Hair follicle dermal papilla cell (primary cell): ENCODE data around the gene LDLRAD1. TPM values are rescaled to one million over a fixed set of nuclear protein-coding genes. Genes with fewer than 3 reads are reported as not detected.

ENCODE experiments used
- total RNA-seq: library from RNA; depleted of rRNA; stranded (reverse); fragments of >200 nt; gene quantifications from 2 replicates; pipeline ENCODE4 v1.2.3, GENCODE V29; 2012

Gene LDLRAD1, protein sequence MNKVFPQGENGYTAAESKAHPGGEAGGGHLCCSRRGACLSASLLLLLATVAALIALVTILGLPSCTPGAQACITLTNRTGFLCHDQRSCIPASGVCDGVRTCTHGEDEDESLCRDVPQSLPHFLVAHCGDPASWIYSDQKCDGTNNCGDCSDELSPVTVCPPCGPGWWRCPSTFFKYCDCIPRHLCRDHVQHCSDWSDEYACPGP
- not detected in 2 replicates for total RNA-seq

DNA sequence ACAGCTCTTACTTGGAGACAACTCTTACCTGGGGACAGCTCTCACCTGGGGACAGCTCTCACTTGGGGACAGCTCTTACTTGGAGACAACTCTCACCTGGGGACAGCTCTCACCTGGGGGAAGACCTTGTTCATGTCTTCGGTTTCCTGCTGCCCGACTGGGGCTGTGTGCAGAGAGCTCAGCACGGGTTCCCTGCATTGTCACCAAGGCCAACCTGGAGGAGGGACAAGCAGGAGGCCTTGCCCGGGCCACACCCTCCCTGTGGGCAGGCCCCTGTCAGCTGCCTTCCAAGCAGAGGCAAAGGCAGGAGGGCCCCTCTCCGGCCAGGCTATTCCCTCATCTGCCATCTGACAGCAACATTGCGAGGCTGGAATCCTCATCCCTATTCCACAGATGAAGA is at the start of gene LDLRAD1:
Gene LDLRAD1, minus strand, starts transcription at position 208 of the 400 bp plus-strand sequence. Its CDS starts 74 bp downstream, at position 134.

GRCh38 chr1:54052934-54053744 is 35.2 kb upstream of the LDLRAD1 start, which contains the start of the genes TCEANC2 and TMEM59:
Gene TCEANC2, plus strand, starts transcription at chr1:54053608. Its CDS starts 815 bp downstream, at chr1:54054423.
Gene TMEM59, minus strand, starts transcription at chr1:54053204. Its CDS starts 16 bp downstream, at chr1:54053188.

Other genes with a start within 250 kb of the LDLRAD1 start
- 6.7 and 6.8 TPM in 2 replicates for gene NDC1, start 179.9 kb downstream of the LDLRAD1 start, total RNA-seq
- gene YIPF1, start 128.4 kb downstream of the LDLRAD1 start, total RNA-seq: 18.8 and 22.4 TPM in 2 replicates
- not detected in 2 replicates for gene DIO1, start 124.0 kb downstream of the LDLRAD1 start, total RNA-seq
- gene IFT25, start 72.5 kb downstream of the LDLRAD1 start, total RNA-seq: 15.3 and 18.2 TPM in 2 replicates
- gene LRRC42, start 71.8 kb downstream of the LDLRAD1 start, total RNA-seq: 37.6 and 40.1 TPM in 2 replicates
- 266 and 339 TPM in 2 replicates for gene TMEM59, start 35.0 kb upstream of the LDLRAD1 start, total RNA-seq
- gene TCEANC2, start 35.4 kb upstream of the LDLRAD1 start, total RNA-seq: 3.1 and 3.3 TPM in 2 replicates
- not detected in 2 replicates for gene CDCP2, start 134.8 kb upstream of the LDLRAD1 start, total RNA-seq
- 8.4 and 11.8 TPM in 2 replicates for gene CYB5RL, start 181.8 kb upstream of the LDLRAD1 start, total RNA-seq
- gene MRPL37, start 182.0 kb upstream of the LDLRAD1 start, total RNA-seq: 66.4 and 83.7 TPM in 2 replicates